ENCODE data around the gene ANKRD55.

The ANKRD55 gene

DNA sequence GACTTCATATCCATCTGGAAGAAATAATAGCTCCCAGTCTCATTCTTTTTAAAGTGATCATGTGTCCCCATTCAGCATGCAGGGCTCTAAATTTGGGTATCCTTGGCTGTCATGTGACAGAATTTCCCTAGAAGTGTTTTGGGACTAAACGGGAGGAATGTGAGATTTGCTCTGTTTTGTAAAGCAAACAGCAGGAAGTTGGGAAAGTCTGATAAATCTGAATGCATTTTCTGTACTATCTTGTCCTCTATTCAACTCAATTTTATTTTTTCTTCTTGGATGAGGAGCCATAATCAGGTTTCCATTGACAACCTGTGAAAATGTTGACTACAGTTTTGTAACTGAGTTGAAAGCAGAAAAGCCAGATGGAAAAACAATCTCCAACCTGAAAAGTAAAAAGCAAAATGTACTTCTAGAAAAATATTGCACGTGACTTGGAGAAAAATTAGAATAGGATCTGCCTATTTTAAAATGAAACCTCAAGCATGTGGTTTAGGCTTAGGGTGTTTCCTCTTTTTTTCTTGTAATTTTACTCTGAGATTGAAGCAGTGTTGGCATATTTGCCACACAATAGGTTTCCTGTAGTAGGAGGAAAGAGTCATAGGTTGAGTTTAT lies 162.2 kb downstream of the ANKRD55 start:
- TF ChIP-seq, protein P1, sequence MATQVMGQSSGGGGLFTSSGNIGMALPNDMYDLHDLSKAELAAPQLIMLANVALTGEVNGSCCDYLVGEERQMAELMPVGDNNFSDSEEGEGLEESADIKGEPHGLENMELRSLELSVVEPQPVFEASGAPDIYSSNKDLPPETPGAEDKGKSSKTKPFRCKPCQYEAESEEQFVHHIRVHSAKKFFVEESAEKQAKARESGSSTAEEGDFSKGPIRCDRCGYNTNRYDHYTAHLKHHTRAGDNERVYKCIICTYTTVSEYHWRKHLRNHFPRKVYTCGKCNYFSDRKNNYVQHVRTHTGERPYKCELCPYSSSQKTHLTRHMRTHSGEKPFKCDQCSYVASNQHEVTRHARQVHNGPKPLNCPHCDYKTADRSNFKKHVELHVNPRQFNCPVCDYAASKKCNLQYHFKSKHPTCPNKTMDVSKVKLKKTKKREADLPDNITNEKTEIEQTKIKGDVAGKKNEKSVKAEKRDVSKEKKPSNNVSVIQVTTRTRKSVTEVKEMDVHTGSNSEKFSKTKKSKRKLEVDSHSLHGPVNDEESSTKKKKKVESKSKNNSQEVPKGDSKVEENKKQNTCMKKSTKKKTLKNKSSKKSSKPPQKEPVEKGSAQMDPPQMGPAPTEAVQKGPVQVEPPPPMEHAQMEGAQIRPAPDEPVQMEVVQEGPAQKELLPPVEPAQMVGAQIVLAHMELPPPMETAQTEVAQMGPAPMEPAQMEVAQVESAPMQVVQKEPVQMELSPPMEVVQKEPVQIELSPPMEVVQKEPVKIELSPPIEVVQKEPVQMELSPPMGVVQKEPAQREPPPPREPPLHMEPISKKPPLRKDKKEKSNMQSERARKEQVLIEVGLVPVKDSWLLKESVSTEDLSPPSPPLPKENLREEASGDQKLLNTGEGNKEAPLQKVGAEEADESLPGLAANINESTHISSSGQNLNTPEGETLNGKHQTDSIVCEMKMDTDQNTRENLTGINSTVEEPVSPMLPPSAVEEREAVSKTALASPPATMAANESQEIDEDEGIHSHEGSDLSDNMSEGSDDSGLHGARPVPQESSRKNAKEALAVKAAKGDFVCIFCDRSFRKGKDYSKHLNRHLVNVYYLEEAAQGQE (IDR thresholded peaks at IDR 0.05; ENCODE audit: insufficient read depth in 1 of 2, low read depth in 2 of 2, low read length in 2 of 2): no peak
- TF ChIP-seq POLR2AphosphoS5 (IDR thresholded peaks at IDR 0.05; ENCODE audit: low read depth, low read length) (no peak), FOXP2 (optimal IDR thresholded peaks at IDR 0.05; ENCODE audit: borderline replicate concordance, extremely low read depth, extremely low read length, insufficient read depth) (no peak), TAF1 (IDR thresholded peaks at IDR 0.05; ENCODE audit: borderline replicate concordance, insufficient read depth, low read length) (no peak)

DNA sequence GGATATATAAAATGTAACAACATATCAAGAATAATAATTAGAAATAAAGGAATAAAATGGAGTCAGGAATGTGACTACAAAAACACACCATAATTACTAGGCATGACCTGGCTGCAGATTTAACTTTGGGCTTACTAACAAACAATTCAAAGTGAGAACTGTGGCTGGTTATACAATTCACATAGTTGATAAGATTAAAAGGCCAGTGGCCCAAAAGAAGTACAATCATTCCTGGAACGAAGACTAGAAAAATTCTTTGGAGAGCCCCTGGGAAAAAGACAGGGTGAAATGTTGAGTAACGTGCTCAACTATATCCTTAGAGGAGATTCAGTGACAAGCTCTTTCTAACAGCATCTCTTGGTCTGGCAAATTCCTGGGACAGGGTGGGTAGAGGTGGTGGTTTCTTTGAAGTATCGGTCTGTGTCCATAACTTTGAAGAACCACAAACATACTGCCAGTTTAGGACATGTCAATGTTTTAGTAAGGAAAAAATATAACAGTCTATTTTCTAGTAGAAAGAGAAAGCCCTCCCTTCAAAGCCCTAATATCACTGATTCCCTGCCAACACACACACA lies 163.4 kb downstream of the ANKRD55 start:
- no peak for TF ChIP-seq TAF1 (IDR thresholded peaks at IDR 0.05; ENCODE audit: borderline replicate concordance, insufficient read depth, low read length)
- TF ChIP-seq FOXP2 (optimal IDR thresholded peaks at IDR 0.05; ENCODE audit: borderline replicate concordance, extremely low read depth, extremely low read length, insufficient read depth): no peak
- no peak for TF ChIP-seq SIN3A (IDR thresholded peaks at IDR 0.05; ENCODE audit: borderline replicate concordance, insufficient read depth, low read length)
- TF ChIP-seq, protein P1 (IDR thresholded peaks at IDR 0.05; ENCODE audit: insufficient read depth in 1 of 2, low read depth in 2 of 2, low read length in 2 of 2): no peak
- no peak for TF ChIP-seq POLR2AphosphoS5 (IDR thresholded peaks at IDR 0.05; ENCODE audit: low read depth, low read length)

DNA sequence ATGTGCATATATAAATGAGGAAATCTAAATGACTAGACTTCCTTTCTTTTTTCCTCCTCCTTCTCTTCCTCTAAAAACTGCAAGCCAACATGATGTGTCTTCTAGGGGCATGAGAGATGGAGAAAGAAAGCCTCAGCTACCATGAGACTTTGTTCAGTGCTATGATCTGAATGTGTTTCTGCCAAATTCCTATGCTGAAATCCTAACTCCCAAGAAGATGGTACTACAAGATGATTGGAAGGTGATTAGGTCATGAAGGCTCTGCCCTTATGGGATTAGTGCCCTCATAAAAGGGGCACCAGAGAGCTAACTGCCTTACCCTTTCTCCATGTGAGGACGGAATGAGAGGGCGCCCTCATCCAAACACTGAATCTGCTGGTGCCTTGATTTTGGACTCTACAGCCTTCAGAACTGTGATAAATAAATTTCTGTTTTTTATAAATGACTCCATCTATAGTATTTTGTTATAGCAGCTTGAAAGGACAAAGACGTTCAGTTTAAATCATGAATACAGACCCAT lies 166.1 kb downstream of the ANKRD55 start:
- TF ChIP-seq SIN3A (IDR thresholded peaks at IDR 0.05; ENCODE audit: borderline replicate concordance, insufficient read depth, low read length) (no peak), FOXP2 (optimal IDR thresholded peaks at IDR 0.05; ENCODE audit: borderline replicate concordance, extremely low read depth, extremely low read length, insufficient read depth) (no peak), TAF1 (IDR thresholded peaks at IDR 0.05; ENCODE audit: borderline replicate concordance, insufficient read depth, low read length) (no peak), POLR2AphosphoS5 (IDR thresholded peaks at IDR 0.05; ENCODE audit: low read depth, low read length) (no peak)
- TF ChIP-seq, protein P1 (IDR thresholded peaks at IDR 0.05; ENCODE audit: insufficient read depth in 1 of 2, low read depth in 2 of 2, low read length in 2 of 2): no peak

DNA sequence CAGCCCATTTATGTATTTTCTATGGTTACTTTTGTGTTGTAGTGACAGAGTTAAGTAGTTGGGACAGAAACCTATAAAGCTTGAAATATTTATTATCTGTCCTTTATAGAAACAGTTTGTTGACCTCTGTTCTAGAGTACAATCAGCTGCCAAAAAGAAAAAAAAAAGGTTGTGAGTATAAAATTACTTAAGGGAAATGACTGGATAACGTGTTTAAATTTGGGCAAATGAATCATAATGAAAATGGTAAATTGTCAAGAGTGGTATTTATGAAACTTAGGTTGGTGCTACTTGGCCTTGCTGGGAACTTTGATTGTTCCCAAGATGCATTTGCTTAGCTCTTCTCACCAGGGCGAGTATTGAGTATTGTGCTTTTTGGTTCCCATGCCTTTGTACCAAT lies 168.1 kb downstream of the ANKRD55 start:
- TF ChIP-seq, protein P1 (IDR thresholded peaks at IDR 0.05; ENCODE audit: insufficient read depth in 1 of 2, low read depth in 2 of 2, low read length in 2 of 2): no peak
- TF ChIP-seq FOXP2 (optimal IDR thresholded peaks at IDR 0.05; ENCODE audit: borderline replicate concordance, extremely low read depth, extremely low read length, insufficient read depth) (no peak), SIN3A (IDR thresholded peaks at IDR 0.05; ENCODE audit: borderline replicate concordance, insufficient read depth, low read length) (no peak), POLR2AphosphoS5 (IDR thresholded peaks at IDR 0.05; ENCODE audit: low read depth, low read length) (no peak), TAF1 (IDR thresholded peaks at IDR 0.05; ENCODE audit: borderline replicate concordance, insufficient read depth, low read length) (no peak)
